DND-41 (cell line): ENCODE data around the gene SART1.

ENCODE experiments used
- CTCF ChIP-seq: IDR thresholded peaks from 2 replicates; pipeline ENCODE4 v1.5.1; 2012; ENCODE audit warnings: borderline replicate concordance, low read length, moderate library complexity, mild to moderate bottlenecking; ENCODE audit not compliant: poor library complexity, severe bottlenecking; ENCODE audit errors: extremely low read depth
- EZH2 ChIP-seq: IDR thresholded peaks from 3 replicates; pipeline ENCODE4 v1.6.1; 2012; ENCODE audit warnings: borderline replicate concordance, low read depth, mild to moderate bottlenecking, moderate library complexity, low read length, inconsistent platforms; ENCODE audit not compliant: severe bottlenecking

DNA sequence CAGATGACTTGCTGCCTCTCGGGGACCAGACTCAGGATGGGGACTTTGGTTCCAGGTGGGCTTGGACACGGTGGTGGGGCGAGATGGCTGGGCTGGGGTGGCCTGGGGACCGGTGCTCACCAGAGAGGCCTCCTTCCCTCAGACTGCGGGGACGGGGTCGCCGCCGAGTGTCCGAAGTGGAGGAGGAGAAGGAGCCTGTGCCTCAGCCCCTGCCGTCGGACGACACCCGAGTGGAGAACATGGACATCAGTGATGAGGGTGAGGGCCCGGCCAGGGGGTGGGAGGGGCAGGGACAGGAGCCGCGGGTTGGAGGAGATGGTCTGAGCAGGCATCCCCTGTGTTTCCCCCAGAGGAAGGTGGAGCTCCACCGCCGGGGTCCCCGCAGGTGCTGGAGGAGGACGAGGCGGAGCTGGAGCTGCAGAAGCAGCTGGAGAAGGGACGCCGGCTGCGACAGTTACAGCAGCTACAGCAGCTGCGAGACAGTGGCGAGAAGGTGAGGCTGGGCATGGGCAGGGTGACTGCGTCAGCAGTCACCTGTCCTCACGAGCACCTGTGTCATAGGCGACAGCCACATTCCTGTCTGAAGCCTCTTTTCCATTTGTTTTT lies 5.9 kb downstream of the SART1 start:
- TF ChIP-seq CTCF (no peak), EZH2 (no peak)
